GM23338 (cell line): ENCODE data around the gene CELA1. TPM values are rescaled to one million over a fixed set of nuclear protein-coding genes. Genes with fewer than 3 reads are reported as not detected.

Experiments used
- ATAC-seq: fragments of 200-7000 bp; cut with Tn5 transposase; 3 replicates; pipeline ENCODE4 v1.9.1; 2020
- DNase-seq: peaks from one replicate; pipeline ENCODE4 v3.0.0-alpha.2; 2015; ENCODE audit warnings: low spot score
- H2AFZ ChIP-seq: fragments of 200-600 bp; sonication (generic); 2 replicates; pipeline ENCODE4 v1.8.0; 2016; ENCODE audit warnings: antibody characterized with exemption, mild to moderate bottlenecking, moderate library complexity
- H3F3A ChIP-seq: fragments of 200-600 bp; sonication (generic); replicated peaks from 2 replicates; pipeline ENCODE4 v1.8.0; 2017; ENCODE audit warnings: antibody characterized with exemption, mixed run types, low read depth
- H3K27ac ChIP-seq: fragments of 200-600 bp; sonication (generic); 2 replicates; pipeline ENCODE4 v1.6.1; 2016; ENCODE audit warnings: low read depth
- H3K27me3 ChIP-seq: fragments of 200-600 bp; sonication (generic); 2 replicates; pipeline ENCODE4 v1.8.0; 2016; ENCODE audit warnings: mild to moderate bottlenecking, mixed run types, moderate library complexity; ENCODE audit not compliant: insufficient read depth
- H3K36me3 ChIP-seq: fragments of 200-600 bp; sonication (generic); 2 replicates; pipeline ENCODE4 v1.8.0; 2016; ENCODE audit warnings: mild to moderate bottlenecking; ENCODE audit not compliant: insufficient read depth
- H3K4me1 ChIP-seq: fragments of 200-600 bp; sonication (generic); 2 replicates; pipeline ENCODE4 v1.8.0; 2016; ENCODE audit warnings: mild to moderate bottlenecking, moderate library complexity; ENCODE audit not compliant: insufficient read depth
- H3K4me2 ChIP-seq: fragments of 200-600 bp; sonication (generic); 2 replicates; pipeline ENCODE4 v1.7.1; 2017; ENCODE audit warnings: mixed run types
- H3K4me3 ChIP-seq: fragments of 200-600 bp; sonication (generic); 2 replicates; pipeline ENCODE4 v1.6.1; 2016; ENCODE audit warnings: mixed run types
- H3K79me2 ChIP-seq: fragments of 200-600 bp; sonication (generic); replicated peaks from 2 replicates; pipeline ENCODE4 v1.8.0; 2017; ENCODE audit warnings: mild to moderate bottlenecking; ENCODE audit not compliant: insufficient read depth
- H3K9me2 ChIP-seq: fragments of 200-600 bp; sonication (generic); 2 replicates; pipeline ENCODE4 v1.8.0; 2017; ENCODE audit not compliant: insufficient read depth
- H4K20me1 ChIP-seq: fragments of 200-600 bp; sonication (generic); replicated peaks from 2 replicates; pipeline ENCODE4 v1.8.0; 2017; ENCODE audit warnings: mild to moderate bottlenecking; ENCODE audit not compliant: insufficient read depth
- H3K27ac Mint-ChIP-seq: 2 replicates; pipeline ENCODE4 v1.8.0; 2020; ENCODE audit warnings: inconsistent platforms, mild to moderate bottlenecking, moderate library complexity, mixed read lengths
- H3K27me3 Mint-ChIP-seq: 3 replicates; pipeline ENCODE4 v1.8.0; 2022; ENCODE audit warnings: low read depth, mild to moderate bottlenecking, moderate library complexity, mixed read lengths, inconsistent platforms; ENCODE audit not compliant: insufficient read depth, poor library complexity
- H3K36me3 Mint-ChIP-seq: 3 replicates; pipeline ENCODE4 v1.8.0; 2021; ENCODE audit warnings: low read depth, mild to moderate bottlenecking, inconsistent platforms, moderate library complexity, mixed read lengths
- H3K4me1 Mint-ChIP-seq: 3 replicates; pipeline ENCODE4 v1.8.0; 2020; ENCODE audit warnings: mild to moderate bottlenecking, inconsistent platforms, mixed read lengths
- H3K4me3 Mint-ChIP-seq: 3 replicates; pipeline ENCODE4 v1.8.0; 2021; ENCODE audit warnings: moderate library complexity, mild to moderate bottlenecking, inconsistent platforms, mixed read lengths
- H3K9me3 Mint-ChIP-seq: 3 replicates; pipeline ENCODE4 v1.8.0; 2020; ENCODE audit warnings: moderate library complexity, mild to moderate bottlenecking, inconsistent platforms, mixed read lengths
- CREB1 ChIP-seq: fragments of 250-450 bp; sonication (Bioruptor Pico); IDR thresholded peaks from 2 replicates; pipeline ENCODE4 v1.5.0; 2020; ENCODE audit warnings: low read depth, mild to moderate bottlenecking, moderate library complexity
- EZH2 ChIP-seq: fragments of 200-600 bp; sonication (generic); IDR thresholded peaks from one replicate; pipeline ENCODE4 v1.8.0; 2017; ENCODE audit warnings: antibody characterized with exemption, mild to moderate bottlenecking, low read depth; ENCODE audit not compliant: unreplicated experiment
- EZH2phosphoT487 ChIP-seq: fragments of 200-600 bp; sonication (generic); IDR thresholded peaks from one replicate; pipeline ENCODE4 v1.8.1; 2018; ENCODE audit warnings: antibody characterized with exemption; ENCODE audit not compliant: unreplicated experiment
- NANOG ChIP-seq: IDR thresholded peaks from 2 replicates; pipeline ENCODE4 v1.6.1; 2016; ENCODE audit warnings: antibody characterized with exemption, borderline replicate concordance
- POLR2AphosphoS5 ChIP-seq: IDR thresholded peaks from 2 replicates; pipeline ENCODE4 v1.6.1; 2016; ENCODE audit warnings: antibody characterized with exemption, low read depth
- STAT1 ChIP-seq: IDR thresholded peaks from one replicate; pipeline ENCODE4 v1.6.1; 2016; ENCODE audit warnings: antibody characterized with exemption; ENCODE audit not compliant: unreplicated experiment
- ZNF462 ChIP-seq: fragments of 250-450 bp; sonication (Bioruptor Pico); IDR thresholded peaks from 2 replicates; pipeline ENCODE4 v1.5.0; 2020; ENCODE audit warnings: mild to moderate bottlenecking, moderate library complexity
- polyA plus RNA-seq: library from polyadenylated mRNA; unstranded; fragments of >200 nt; fragmentation: Nextera tagmentation; extraction: Ambion mirVana; gene quantifications from 2 replicates; pipeline ENCODE4 v1.2.1, GENCODE V29; 2016
- total RNA-seq: library from RNA; depleted of rRNA; stranded (reverse); fragments of >200 nt; shearing (Covaris generic); gene quantifications from 2 replicates; pipeline ENCODE4 v1.2.3, GENCODE V29; 2014
- TF ChIP-seq, protein P1 (sequence below): IDR thresholded peaks from one replicate; pipeline ENCODE4 v1.6.1; 2018; ENCODE audit warnings: antibody characterized with exemption; ENCODE audit not compliant: unreplicated experiment

CELA1 gene
- total and polyA plus RNA-seq, 2 experiments from 2014 or later: not detected

DNA sequence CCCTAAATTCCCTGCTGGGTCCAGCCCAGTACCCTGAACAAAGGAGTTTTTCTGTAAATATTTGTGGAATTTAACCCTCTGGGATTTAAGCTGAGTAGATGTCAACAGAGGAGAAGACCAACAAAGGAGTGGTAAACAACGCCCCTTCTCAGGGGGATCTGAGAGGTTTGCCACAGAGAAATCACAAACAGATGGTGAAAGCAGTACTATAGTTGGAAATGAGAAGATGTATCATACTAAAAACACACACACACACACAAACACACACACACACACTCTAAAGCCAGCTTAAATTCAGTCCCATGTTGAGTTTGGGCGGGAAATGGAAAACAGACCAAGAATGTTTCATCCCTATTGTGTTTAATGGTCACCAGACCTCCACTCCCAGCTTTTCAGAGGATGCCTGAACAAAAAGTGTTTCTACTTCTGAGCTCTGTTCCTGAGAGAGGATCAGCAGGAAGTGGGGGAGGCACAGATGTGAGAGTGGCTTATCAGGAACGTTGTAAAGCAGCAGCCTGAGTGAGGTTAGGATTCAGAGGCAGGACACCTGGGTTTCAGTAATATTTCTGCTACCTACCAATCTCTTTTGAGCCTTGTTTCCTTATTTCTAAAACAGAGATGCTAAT is 25.7 kb downstream of the CELA1 start:
- H3K27me3 ChIP-seq: no peaks in the 10 kb centered on the region
- peaks cover 19% of the 10 kb centered on the region for H3K4me1 ChIP-seq
- H3K36me3 Mint-ChIP-seq: no peaks in the 10 kb centered on the region
- peaks cover 24% of the 10 kb centered on the region for H3K4me1 Mint-ChIP-seq
- H3K27ac ChIP-seq: peak overlapping the region; percentile 85
- H3K27me3 Mint-ChIP-seq: no peaks in the 10 kb centered on the region
- no peaks in the 10 kb centered on the region for H3K36me3 ChIP-seq
- no peaks in the 10 kb centered on the region; the same call in 2 of the 3 replicates for H3K9me3 Mint-ChIP-seq
- peak overlapping the region; percentile 18; the same call in 1 of the 2 replicates for H3K4me2 ChIP-seq
- H3K4me3 Mint-ChIP-seq: no peak overlapping the region
- 0 out of 2 replicates have a peak, but pooled peaks cover 4% of the 10 kb centered on the region for H3F3A ChIP-seq
- H3K4me3 ChIP-seq: no peak overlapping the region
- ATAC-seq (peak; percentile 85), DNase-seq (peak; percentile 78)
- no peaks in the 10 kb centered on the region for H3K79me2 ChIP-seq
- TF ChIP-seq NANOG: no peak
- peak; percentile 66; the same call in 1 of the 2 replicates for TF ChIP-seq ZNF462 (CRISPR knock-in tag)
- H2AFZ ChIP-seq: peak overlapping the region; percentile 9; the same call in 1 of the 2 replicates
- no peaks in the 10 kb centered on the region for H4K20me1 ChIP-seq
- H3K9me2 ChIP-seq: 0 out of 2 replicates have a peak, but pooled peaks cover 2% of the 10 kb centered on the region
- H3K27ac Mint-ChIP-seq: peak overlapping the region; percentile 62

- peaks cover 19% of the 10 kb centered on the region for H3K4me1 ChIP-seq
- no peak overlapping the region for H3K4me3 Mint-ChIP-seq
- H3K27ac ChIP-seq: peak overlapping the region; percentile 33; the same call in 1 of the 2 replicates
- H3K4me2 ChIP-seq: no peak overlapping the region
- H3K4me1 Mint-ChIP-seq: peaks cover 24% of the 10 kb centered on the region
- no peaks in the 10 kb centered on the region for H3K27me3 Mint-ChIP-seq
- 0 out of 2 replicates have a peak, but pooled peaks cover 4% of the 10 kb centered on the region for H3F3A ChIP-seq
- H3K79me2 ChIP-seq: no peaks in the 10 kb centered on the region
- H3K36me3 ChIP-seq: no peaks in the 10 kb centered on the region
- no peaks in the 10 kb centered on the region for H3K36me3 Mint-ChIP-seq
- H2AFZ ChIP-seq: no peak overlapping the region
- no peak overlapping the region; the same call in 1 of the 2 replicates for H3K27ac Mint-ChIP-seq
- H4K20me1 ChIP-seq: no peaks in the 10 kb centered on the region
- no peak overlapping the region for H3K4me3 ChIP-seq
- ATAC-seq: peak; percentile 41
- DNase-seq: no peak
- no peaks in the 10 kb centered on the region; the same call in 2 of the 3 replicates for H3K9me3 Mint-ChIP-seq
- H3K9me2 ChIP-seq: 0 out of 2 replicates have a peak, but pooled peaks cover 2% of the 10 kb centered on the region
- H3K27me3 ChIP-seq: no peaks in the 10 kb centered on the region
- TF ChIP-seq POLR2AphosphoS5 (no peak), NANOG (no peak), STAT1 (no peak), EZH2 (no peak), CREB1 (CRISPR knock-in tag) (no peak), EZH2phosphoT487 (no peak)
- TF ChIP-seq, protein P1, sequence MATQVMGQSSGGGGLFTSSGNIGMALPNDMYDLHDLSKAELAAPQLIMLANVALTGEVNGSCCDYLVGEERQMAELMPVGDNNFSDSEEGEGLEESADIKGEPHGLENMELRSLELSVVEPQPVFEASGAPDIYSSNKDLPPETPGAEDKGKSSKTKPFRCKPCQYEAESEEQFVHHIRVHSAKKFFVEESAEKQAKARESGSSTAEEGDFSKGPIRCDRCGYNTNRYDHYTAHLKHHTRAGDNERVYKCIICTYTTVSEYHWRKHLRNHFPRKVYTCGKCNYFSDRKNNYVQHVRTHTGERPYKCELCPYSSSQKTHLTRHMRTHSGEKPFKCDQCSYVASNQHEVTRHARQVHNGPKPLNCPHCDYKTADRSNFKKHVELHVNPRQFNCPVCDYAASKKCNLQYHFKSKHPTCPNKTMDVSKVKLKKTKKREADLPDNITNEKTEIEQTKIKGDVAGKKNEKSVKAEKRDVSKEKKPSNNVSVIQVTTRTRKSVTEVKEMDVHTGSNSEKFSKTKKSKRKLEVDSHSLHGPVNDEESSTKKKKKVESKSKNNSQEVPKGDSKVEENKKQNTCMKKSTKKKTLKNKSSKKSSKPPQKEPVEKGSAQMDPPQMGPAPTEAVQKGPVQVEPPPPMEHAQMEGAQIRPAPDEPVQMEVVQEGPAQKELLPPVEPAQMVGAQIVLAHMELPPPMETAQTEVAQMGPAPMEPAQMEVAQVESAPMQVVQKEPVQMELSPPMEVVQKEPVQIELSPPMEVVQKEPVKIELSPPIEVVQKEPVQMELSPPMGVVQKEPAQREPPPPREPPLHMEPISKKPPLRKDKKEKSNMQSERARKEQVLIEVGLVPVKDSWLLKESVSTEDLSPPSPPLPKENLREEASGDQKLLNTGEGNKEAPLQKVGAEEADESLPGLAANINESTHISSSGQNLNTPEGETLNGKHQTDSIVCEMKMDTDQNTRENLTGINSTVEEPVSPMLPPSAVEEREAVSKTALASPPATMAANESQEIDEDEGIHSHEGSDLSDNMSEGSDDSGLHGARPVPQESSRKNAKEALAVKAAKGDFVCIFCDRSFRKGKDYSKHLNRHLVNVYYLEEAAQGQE: no peak
These were observed 26.2 kb downstream of the CELA1 start for GRCh38 chr12:51320311-51320694.
